ENCODE measurements around the gene SORCS2.

The SORCS2 gene

DNA sequence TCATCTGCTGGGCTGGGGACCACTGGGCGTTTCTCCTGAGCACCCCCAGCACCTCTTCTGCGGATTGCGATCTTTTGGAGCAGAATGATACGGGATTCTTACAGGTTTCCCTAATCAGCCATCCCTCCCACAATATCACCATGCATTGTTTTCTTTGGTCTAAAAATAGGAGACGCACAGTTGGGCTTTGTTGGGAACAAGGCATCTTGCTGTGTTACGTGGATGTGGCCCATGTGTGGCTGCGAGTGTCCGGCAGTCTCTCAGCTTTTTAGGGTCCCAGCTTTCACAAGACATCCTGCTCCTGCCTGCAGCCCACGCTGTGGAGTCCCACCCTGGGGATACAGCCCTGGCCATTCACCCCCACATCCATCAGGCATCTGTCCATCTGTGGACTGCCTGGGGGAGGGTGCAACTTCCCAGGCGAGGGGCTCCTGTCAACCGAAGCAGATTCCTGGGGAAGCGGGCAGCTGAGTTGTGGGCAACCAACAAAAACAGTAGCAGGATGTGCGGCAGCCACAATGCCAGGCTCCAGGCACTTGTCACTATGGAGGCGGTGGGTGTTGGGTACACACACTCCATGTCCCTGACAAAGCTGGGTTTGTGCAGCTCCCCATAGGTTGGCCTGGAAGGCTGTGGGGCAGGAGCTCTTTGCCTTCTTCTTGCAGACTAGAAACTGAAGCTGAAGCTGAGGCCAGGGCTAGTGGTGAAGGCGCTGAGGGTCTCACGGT is 427.9 kb downstream of the SORCS2 start:
- no peak for DNase-seq (ENCODE audit: low spot score)

DNA sequence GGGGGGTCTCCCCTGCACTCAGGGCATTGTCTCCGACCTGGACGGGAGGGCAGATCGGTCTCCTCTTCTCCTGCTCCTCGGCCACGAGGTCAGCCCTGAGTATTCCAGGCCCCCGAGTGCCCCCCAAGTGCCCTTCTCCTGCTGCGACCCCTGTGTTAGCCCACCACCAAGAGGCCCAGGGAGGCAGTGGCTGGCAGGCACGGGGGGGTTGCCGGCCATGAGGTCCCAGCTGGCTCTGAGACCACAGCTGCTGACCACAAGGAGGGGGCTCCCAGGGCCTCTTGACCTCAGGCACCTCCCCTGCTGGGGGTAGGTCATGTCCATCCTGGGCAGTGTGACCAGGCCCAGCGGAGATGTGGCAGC is 428.5 kb downstream of the SORCS2 start:
- DNase-seq (ENCODE audit: low spot score): no peak

DNA sequence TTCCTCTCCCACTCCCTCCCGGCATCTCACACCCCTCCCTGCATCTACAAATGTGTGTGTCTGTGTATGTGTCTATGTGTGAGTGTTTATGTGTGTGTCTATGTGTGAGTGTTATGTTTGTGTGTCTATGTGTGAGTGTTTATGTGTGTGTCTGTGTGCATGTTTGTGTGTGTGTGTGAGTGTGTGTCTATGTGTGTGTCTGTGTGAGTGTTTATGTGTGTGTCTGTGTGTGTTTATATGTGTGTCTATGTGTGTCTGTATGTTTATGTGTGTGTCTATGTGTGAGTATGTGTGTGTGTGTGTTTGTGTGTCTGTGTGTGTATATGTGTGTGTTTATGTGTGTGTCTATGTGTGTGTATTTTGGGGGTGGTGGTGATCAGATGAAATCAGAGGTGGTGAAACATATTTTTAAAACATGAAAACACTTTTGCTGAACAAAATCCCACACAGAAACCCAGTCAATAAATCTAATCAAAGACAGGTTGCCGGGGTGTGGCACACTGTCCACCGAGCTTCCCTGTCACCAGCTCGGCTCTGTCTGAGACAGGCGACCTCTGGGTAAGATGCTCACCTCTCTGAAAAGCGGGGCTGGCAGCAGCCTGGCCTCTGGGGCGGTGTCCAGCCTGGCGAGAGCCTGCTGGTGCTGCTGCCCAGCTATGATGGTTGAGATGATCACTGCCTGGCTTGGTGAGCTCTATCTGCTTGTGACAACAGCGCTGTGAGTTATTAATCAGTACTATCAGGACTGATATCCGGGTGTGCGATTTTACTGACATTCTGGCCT is 429.1 kb downstream of the SORCS2 start:
- no peak for DNase-seq (ENCODE audit: low spot score)

DNA sequence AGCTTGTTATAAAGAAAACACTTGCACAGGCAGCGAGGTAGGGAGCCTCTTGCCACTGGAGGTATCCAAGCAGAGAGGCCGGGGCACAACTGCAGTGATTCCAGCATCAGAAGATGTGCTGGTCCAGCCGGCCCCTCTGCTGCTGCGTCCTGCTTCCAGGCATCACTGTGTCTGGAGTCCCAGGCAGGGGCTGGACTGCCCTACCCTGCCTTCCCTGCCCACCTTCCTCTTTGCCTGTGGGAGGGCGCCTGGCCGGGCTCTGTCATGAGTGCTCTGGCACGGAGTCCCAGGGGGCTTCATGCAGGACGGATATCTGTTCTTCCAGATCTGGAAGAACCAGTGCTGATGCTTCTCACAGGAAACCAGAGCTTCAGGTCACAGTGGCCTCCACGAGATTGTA is 430.0 kb downstream of the SORCS2 start:
- no peak for DNase-seq (ENCODE audit: low spot score)

DNA sequence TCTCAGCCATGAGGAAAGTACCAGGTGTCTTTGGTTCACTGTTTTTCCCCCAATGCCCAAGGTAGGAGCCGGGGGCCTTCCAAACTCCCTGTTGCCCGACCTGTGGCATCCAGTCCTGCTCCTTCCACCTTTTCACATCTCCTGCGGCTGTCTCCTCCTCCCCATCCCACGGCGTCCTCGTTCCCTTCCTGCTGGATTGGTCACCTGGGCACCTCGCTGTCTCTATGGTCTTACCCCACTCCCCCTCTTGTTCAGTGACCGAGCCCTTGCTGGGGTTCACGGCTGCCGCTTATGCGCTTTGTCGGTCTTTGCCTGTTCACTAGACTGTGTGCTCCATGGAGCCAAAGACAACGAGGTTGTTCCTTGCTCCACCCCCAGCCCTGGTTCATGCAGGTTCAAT is 431.1 kb downstream of the SORCS2 start:
- DNase-seq (ENCODE audit: low spot score): no peak

DNA sequence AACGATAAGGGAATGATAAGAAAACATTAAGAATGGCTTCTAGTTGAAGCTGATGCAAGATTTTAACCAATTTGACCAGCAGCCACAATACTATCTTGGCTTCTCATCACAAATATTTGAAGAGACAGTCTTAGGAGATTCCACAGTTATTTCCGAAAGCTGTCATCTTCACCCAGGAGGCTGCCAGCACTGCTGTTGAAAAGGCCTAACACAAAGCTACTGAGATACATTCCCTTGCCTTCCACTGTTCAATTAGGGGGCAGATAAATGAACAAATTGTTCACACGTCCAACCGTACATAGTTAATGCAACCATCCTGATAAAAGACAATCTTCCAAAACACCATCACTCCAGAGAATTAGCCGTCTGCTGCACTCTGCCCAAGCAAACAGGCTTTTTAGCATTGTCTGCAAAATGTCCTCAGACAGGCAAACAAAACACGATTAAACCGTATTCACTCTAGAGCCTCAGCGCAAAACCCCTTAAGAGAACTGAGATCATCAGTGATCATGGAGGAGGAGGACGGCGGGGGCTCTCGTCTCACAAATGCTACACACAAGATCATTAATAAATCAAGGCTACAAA is 432.1 kb downstream of the SORCS2 start:
- DNase-seq (ENCODE audit: low spot score): no peak

DNA sequence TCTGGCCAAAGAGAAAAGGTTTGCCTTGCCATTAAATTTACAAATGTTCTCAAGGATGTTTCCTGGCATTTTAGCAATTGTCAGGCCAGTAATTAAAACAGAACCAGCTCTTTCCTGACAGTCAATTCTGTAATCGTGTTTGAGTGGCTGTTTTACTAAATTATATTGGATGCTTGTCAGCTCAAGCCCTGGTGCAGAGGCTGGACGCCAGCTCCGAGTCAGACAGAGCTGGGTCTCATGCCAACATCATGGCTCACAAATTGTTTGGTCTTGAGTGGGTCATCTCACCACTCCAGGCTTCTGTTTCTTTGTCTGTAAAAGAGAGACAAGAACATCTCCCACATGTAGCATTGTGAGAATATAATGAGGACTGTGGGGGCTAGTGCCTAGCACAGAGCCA is 432.7 kb downstream of the SORCS2 start:
- no peak for DNase-seq (ENCODE audit: low spot score)

DNA sequence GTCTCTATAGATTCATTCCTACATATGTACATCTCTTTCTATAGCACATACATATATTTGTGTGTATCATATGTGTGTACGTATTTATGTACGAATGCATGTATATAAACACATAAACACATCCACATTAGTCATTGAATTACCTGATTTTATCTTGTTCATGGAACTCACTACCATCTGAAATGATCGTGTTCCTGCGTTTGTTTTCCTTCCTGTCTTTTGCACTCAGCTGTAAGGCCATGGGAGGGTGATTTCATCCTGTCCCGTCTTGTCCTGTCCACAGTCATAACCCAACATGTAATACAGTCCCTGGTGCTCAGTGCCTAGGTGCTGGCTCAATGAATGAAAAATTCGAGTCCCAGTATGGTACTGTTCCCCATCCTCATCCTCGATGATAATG is 434.2 kb downstream of the SORCS2 start:
- DNase-seq (ENCODE audit: low spot score): no peak

DNA sequence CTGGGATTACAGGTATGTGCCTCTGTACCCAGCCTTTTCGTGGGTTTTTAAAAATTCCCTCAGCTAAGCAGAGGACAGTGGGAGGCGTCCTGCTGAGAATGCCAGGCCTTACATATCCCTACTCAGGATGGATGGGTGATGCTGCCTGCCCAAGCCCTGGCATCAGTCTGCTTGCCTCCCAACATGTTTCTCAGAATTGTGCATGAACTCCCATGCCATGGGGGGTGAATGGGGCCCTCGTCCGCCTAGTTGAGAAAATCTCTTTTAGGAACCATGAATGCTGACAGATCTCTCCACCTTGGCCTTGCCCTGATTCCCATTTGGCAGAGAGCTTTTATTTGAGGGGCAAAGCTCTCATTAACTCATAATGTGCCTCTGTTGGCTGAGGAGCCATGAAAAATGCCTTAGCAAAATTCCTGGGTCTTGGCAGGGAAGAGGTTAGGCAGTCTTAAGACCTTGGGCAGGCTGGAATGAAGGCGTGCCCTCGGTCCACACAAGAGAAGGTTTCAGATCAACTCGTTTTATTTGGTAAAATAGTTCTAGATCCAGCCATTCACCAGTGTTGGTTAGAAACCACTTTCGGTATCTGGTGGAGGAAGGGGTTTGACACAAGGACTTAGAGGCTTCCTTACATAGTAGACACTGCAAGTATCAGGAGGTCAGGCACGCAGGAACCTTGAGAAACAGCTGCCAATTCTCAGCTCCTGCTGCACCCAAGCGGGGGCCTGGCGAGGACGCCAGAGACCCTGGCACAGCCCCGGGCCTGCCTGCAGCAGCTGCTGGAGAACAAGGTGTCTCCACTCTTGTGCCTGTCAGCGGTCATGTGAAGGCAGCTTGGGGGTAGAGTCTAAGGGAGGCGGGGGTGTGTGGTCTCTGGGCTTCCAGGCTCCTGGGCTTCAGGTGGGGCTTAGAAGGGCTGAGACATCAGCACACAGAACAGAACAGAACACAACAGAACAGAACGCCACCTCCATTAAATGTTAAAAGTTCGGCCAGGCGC is 435.2 kb downstream of the SORCS2 start:
- DNase-seq (ENCODE audit: low spot score): no peak

DNA sequence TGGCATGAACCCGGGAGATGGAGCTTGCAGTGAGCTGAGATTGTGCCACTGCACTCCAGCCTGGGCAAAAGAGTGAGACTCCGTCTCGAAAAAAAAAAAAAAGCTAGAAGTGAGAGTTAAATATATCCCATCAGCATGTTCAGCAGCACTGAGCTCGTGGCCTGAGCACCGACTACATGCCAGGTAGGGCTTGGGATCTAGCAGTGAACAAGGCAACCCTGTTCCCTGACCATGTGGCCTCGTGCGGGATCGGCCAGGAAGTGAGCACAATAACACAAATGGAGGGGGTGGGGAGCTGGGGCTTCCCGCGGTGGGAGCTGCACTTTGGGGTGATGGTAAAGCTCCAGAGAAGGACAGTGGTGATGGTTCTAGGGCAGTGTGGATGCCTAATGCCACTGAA is 436.1 kb downstream of the SORCS2 start:
- DNase-seq (ENCODE audit: low spot score): no peak

DNA sequence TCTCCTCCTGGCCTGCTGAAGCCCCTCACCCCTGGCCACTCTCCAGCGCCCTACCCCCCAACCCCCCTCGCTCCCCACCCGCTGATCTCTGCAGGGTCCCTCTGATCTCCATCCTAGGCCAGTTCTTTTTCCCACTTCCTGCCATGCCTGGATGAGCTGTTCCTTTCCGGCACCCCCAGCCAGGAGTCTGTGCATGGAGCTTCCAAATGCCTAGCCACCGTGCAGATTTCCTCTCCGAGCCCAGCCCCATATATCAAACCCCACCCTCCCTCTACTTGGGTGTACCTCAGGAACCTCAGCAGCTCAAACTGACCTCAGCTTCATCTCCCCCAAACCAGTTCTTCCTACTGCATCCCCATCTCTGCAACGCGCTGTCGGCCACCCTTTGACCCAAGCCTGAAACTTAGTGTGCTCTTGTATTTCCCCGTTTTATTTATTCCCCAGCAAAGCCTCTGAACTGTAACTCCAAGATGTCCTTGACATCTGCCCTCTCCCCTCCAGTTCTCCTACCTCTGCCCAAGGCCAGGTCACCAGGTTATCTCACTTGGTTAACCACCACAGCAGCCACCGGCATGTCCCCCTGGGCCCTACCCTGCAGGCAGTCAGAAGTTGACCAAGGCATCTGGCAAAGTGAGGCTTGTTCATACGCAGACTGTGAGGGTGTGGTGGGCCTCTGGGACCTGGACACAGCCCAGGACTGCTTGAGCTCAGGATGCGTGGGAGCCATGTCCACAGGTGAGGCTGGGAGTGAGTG is 437.3 kb downstream of the SORCS2 start:
- no peak for DNase-seq (ENCODE audit: low spot score)

DNA sequence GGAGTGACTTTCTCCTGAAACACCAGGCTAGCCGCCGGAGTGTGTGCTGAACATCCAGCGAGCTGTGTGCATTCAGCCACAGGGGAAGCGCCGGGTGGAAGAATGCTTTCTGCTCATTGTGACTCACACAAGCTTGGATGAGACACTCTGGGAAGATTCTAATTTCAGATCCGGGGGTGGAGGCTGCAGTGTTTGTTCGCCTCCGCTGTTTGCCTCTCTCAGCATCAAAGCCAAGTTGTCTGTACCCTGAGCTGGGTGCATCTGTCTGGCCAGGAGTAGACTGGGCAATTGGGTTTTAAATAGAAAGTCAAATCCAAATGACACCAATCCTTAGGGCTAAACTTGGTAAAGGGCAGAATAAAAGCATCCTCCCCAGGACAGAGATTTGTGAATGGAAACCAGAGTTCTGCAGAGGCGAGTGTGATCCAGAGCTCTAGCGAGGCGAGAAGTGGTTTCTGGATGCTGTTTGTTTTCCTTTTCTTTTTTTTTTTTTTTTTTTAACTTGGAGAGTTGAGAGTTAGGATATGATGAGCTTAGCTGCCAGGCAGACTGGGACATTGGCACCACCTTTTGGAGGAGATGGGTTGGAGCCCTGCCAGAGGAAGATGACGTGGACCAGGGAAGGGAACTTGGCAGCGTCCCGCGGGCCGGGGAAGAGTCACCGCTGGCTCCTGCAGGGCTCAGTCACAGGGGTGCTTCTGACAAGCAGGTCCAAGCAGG is 438.4 kb downstream of the SORCS2 start:
- no peak for DNase-seq (ENCODE audit: low spot score)

DNA sequence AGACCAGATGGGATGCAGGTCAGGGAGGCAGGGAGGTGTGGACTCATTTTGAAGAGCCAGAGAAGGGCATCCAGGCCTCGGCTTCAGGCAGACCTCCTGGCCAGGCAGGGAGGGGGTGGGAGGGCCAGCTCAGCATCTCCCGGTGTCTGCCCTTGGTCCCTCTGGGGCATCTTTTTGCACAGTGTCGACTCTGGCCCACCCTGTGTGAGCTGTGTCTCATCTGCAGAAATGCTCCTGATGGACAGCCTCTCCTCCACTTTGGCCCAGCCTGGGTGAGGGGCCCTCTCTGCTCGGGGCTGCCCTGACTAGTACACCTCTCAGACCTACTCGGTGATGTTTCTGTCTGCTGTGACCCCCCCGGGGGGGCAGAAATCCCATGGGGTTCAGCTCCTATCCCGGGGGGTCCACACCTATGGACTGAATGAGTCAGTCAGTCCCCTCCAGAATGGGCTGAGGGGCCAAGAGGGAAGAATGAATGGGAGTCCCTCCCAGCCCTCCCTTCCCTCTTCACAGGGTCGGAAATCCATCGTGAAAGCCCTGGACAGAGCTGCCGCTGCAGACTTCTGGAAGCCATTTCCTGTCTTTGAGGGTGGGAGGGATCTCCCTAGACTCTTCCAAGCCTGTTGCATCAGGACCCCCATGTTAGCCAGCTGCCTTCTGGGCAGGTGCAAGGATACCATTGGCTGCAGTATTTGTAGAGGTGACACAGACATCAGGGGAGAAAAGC is 439.1 kb downstream of the SORCS2 start:
- DNase-seq (ENCODE audit: low spot score): no peak

DNA sequence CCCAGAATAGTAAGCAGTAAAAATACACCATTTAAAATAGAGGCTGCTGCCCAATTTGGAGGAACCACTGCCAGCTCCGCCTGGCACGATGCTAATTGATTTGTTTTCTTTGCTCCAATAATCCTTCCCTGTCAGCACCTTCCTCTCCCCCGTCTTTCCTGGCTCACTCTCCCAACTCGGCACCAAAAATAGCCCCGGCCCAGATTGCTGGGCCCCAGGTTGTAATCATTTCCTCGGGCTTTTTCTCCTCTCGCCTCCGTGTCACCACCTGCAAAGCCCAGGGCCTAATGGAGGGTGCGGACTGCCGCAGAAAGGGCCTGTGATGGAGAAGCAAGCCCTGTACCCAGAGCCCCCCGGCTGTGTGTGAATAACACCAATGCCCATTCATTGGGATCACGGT is 440.0 kb downstream of the SORCS2 start:
- DNase-seq (ENCODE audit: low spot score): no peak

DNA sequence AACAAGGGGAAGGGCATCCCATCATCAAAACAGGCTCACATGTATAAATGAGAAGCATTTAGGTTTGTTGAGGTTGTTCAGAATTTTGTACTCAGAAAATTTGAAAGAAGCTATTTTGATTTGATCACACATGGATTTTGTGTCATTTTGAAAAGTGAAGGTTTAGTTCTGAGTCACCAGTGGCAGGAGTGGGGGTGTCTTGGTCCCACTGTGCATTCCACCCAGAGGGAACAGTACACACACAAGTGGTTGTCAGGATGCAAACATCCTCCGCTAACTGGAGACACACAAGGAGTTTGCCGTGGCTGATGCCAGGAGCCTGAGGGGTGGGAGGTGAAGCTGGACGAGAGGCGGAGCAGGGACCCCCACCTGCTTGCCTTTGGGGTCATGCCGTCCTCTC is 440.6 kb downstream of the SORCS2 start:
- DNase-seq (ENCODE audit: low spot score): no peak

DNA sequence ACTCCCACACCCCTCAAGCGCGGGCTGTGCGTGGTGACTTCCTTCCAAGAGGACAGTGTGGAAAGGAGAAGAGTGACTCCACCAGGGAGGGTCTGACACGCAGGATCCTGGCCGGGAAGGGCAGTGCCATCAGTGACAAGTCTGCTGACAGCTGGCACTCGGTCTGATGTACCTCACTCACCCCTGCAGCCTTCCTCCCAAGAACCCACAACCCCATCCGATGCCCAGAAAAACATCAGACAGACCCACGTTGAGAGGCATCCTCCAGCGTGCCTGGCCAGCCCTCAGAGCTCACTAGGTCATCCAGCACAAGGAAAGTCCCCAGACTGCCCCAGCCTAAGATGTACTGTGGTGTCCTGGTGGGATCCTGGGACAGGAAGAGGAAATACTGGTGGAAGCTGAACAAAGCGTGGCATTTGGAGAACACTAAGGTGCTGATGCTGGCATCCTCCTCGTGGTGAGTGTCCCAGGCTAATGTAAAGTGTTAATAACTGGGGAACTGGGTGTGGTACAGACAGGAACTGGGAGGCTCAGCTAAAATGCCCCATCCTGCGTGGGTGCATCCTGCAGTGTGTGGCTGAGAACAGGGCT is 442.4 kb downstream of the SORCS2 start:
- DNase-seq (ENCODE audit: low spot score): no peak

DNA sequence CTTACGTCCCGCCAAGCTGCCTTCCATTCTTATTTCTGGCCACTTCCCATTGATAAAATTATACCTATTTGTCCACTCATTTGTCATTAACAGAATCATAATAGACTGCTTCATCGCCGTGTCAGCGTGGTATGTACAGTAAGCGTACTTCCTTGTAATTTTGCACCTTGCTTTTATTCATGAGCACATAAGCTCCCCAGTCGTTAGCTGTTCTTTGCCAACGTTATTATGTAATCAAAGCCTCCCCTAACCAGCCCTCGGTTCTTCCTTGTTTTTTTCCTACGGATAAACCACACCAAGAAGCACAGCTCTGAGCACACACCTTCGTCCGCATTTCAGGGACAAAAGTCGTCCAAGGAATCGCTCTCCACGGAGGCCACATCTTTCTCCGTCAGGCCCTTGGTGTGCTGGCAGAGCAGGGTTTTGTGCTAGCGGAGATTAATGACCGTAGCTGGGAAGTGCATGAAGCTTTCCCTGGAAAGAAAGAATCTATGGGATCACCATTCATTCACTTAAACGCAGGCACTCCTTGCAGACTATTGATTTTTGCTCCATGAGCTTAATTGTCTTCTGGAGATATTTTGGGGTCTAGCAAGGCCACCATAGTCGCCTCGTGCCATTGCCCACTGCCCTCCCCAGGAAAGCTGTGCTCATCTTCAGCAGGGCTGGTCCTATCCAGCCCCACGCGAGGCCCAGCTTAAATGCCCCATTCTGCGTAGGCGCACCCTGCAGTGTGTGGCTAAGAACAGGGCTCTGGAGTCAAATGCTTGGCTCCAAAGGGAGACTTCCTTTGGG is 443.3 kb downstream of the SORCS2 start:
- DNase-seq (ENCODE audit: low spot score): no peak

DNA sequence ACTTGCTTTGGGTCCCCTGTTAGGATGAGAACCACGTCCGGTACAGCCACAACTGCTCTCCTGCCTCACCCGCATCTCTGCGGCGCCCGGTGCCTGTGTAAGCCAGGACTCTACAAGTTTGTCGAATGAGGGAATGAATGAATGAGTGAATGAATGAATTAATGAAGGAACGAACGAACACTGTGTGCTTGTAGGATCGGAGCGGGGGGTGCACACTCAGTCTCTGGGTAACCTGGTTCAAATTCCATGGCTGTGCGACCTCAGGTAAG is 443.8 kb downstream of the SORCS2 start:
- DNase-seq (ENCODE audit: low spot score): no peak

DNA sequence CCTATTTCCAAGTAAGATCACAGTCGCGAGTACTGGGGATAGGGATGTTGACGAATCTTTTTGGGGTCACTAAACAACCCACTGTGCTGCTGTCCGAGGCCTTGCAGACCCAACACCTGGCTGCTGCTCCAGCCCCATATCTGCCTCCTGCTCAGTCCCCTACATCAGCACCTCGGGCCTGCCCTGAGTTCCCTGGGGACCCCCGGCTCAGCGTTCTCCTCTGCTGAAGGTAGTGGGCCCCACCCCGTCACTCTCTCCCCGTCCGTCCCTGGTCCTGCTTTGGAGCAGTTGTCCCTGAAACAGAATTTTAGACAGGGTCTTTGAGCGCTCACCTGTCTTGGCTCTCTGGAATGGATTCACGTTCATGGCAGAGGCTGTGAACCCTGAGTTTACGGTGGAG is 444.8 kb downstream of the SORCS2 start:
- DNase-seq (ENCODE audit: low spot score): no peak

All from hematopoietic multipotent progenitor cell treated with erythropoietin and hydrocortisone succinate and interleukin-3 and kit ligand, for 15 days (in vitro differentiated cells).